Omental fat pad (tissue), 4 donors: ENCODE measurements around the gene CELF1. TPM values are rescaled to one million over a fixed set of nuclear protein-coding genes. Genes with fewer than 3 reads are reported as not detected.

Experiments used
- ATAC-seq: fragments of 150-250 bp; one replicate; pipeline ENCODE4 v1.9.1; 2016; ENCODE audit warnings: mild to moderate bottlenecking, moderate library complexity; ENCODE audit not compliant: low FRiP score
- DNase-seq: peaks from one replicate; pipeline ENCODE4 v3.0.0-alpha.2; 2019; ENCODE audit warnings: low spot score
- total RNA-seq, 4 donors: library from RNA; depleted of rRNA; stranded (reverse); fragments of >200 nt; gene quantifications; one replicate each; pipeline ENCODE4 v1.1.0, GENCODE V29; 2016
- TF ChIP-seq, protein P1 (sequence below), 3 donors: fragments of 450-650 bp; IDR thresholded peaks; one replicate each; pipeline ENCODE4 v1.5.1; 2016 to 2017; ENCODE audit warnings: antibody characterized with exemption in 3 of 3, mild to moderate bottlenecking in 3 of 3, moderate library complexity in 2 of 3

CELF1 gene
- total RNA-seq, 4 donors from 2014 or later = 90.3 to 126 (median 110) TPM

DNA sequence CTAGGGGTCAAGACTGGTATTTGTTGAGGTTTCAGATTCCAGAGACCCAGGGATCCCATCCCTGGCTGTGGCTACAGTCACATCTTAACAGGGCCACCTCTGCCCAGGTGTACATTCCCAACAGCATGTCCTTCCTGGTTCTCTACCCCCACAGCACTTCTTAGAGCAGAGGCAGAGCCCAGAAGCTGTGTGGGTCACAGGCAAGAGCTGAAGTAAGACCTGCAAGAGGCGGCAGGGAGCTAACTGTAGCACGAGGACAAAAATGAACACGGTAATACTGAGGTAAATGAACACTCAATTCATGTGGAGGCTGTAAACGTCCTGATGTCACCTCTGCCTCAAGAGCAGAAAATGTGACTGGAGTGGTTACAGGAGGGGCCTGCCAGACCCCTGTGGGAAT is 82.3 kb downstream of the CELF1 start:
- TF ChIP-seq, protein P1, sequence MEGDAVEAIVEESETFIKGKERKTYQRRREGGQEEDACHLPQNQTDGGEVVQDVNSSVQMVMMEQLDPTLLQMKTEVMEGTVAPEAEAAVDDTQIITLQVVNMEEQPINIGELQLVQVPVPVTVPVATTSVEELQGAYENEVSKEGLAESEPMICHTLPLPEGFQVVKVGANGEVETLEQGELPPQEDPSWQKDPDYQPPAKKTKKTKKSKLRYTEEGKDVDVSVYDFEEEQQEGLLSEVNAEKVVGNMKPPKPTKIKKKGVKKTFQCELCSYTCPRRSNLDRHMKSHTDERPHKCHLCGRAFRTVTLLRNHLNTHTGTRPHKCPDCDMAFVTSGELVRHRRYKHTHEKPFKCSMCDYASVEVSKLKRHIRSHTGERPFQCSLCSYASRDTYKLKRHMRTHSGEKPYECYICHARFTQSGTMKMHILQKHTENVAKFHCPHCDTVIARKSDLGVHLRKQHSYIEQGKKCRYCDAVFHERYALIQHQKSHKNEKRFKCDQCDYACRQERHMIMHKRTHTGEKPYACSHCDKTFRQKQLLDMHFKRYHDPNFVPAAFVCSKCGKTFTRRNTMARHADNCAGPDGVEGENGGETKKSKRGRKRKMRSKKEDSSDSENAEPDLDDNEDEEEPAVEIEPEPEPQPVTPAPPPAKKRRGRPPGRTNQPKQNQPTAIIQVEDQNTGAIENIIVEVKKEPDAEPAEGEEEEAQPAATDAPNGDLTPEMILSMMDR (IDR thresholded peaks at IDR 0.05) = no peak
- ATAC-seq (no peak), DNase-seq (no peak)

DNA sequence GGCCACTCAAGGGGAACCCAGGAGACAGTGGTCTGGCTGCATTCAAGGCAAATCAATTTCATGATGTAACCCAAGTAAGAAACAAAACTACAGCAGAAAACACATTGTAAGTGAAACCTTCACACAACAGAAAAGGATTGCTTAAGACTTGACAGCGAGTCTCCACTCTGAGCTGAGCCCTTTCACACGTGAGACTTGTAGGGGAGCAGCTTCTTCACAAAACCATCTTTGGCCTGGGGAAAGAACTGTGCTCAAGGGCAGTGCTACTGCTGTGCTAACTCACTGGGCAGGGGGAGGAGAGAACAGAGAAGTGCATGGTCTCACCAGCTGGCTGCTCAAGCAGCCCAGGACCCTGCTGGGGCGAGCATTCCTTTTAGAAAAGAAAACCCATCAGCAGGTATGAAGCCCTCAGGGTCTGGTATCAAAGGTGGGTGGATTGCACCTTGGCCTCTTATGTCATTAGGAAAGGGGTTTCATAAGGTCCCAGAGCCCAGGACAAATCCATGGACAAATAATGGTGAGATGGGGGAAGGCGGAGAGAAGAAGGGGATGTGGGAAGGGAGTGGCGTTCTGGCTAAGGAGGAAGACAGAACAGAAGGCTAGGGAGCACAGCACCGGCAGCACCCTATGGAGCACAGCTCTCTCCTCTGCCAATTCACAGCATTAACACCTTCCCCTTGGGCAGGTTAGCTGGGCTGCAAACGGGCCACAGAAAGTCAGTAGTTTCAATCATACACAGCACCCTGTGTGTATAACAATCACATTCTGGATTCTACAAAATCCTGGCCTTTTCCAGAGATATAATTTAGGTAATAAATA is 83.4 kb downstream of the CELF1 start:
- TF ChIP-seq, protein P1 (IDR thresholded peaks at IDR 0.05) = no peak
- ATAC-seq (no peak), DNase-seq (no peak)

DNA sequence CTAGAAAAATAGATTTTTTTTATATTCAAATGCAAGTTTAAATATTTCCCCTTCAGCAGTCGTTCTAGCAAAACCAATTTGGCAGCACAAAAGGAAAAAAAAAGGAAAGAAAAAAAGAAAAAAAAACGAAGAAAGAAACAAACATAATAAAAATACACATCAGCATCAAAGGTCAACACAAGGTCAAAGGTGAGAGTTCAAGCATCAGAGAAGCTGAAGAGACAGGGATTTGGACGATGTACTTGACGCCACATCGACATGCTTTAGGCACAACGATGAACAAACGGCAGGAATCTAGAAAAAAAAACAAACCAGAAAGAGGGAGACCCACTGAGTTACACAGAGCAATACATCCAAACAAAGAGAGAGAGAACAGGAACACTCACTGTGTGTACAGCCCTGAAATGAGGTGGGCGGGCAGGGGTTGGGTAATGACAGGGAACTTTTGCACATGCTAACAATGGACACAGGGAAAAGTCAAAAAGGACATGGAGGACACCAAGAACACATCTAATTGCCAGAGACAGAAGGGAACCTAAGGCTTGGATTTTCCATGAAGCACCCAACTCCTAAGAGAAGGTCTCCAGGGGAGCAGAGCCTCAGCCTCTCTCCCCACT is 84.2 kb downstream of the CELF1 start:
- ATAC-seq (no peak), DNase-seq (no peak)

DNA sequence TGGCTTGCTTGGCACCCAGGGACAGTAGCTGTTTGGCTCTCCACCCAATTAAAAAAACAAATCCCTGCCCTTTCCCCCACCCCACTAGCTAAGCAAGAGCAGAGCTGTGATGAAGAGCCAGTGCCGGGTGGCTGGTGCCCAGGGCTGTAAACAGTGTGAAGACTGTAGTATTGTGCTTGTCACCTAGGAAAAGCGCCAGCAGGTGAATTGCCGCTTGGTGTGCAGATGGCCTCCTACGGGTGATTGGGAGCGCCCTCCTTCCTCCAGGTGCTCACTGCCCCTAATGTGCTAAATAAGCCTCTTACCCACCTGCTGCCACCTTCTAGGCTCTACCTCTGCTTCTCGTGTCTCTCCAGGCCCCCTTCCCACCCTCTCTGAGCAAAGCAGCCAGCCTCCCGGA is 85.6 kb downstream of the CELF1 start:
- ATAC-seq = no peak
- DNase-seq = no peak
- TF ChIP-seq, protein P1 (IDR thresholded peaks at IDR 0.05) = no peak

More for the DNA sequence above, 84.2 kb downstream of the CELF1 start:
- TF ChIP-seq, protein P1 (IDR thresholded peaks at IDR 0.05) = no peak

DNA sequence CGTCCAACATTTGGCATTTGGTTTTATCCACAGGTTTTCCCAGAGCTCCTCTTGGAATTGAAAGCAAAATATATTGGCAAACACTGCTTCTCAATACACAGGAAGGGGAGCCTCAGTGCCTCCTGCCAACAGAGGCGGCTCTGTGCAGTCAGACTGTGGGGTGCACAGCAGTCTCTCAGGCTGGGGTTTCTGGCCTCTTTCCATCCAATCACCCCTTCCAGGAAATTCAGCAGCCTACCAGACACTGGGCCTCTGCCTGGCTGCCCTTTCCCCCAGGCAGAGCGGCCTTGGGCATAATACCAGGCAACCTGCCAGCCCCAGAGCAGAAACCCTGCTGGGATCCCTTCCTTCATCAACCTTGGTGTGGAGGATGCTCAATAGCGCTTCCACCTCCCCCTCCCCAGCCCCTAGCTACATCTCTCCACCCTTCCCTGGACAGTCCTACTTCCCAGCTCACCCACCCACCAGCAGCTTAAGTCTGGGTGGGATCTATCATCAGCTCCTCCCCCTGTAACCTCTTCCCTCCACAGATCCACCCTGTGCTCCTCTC is 86.2 kb downstream of the CELF1 start:
- ATAC-seq = peak; percentile 66
- DNase-seq = no peak
- TF ChIP-seq, protein P1 (IDR thresholded peaks at IDR 0.05) = no peak

DNA sequence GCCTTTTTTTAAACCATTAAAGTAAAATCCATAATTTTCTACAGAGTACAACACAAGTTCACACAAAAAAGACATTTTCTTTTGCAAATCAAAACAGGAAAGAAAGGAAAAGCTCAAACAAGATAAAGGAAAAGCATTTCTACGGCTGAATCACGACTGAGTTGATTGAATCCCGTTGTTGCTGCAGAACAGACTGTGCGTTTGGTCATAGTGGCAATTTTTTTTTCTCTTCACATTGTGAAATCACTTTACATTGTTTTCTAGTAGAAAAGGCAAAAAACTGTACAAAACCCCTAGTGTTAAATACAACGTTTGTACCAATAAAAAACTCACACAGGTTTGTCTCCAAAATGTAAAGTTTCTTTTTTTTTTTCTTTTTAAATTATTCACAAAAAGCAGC is 86.7 kb downstream of the CELF1 start:
- ATAC-seq (no peak), DNase-seq (no peak)
- TF ChIP-seq, protein P1 (IDR thresholded peaks at IDR 0.05) = no peak
